ENCODE measurements around the gene MYBPC3.
A peak's percentile ranks its signal among the peaks of the same experiment; 100 is the strongest.

The MYBPC3 gene

GRCh38 chr11:47383071-47383470 is 30.6 kb upstream of the MYBPC3 start:
- no peak for DNase-seq

DNA sequence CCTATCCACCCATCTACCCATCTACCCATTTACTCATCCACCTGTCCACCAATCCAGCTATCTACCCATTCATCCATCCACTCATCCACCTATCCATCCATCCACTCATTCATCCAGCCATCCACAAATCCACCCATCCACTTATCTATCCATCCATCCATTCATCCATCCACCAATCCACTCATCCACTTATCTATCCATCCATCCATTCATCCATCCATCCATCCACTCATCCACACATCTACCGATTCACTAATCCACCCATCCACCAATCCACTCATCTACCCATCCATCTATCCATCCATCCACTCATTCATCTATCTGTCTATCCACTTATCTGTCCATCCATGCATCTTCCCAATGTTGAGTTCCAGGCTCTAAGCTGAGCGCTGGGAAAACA is 27.6 kb upstream of the MYBPC3 start:
- no peak for DNase-seq

DNA sequence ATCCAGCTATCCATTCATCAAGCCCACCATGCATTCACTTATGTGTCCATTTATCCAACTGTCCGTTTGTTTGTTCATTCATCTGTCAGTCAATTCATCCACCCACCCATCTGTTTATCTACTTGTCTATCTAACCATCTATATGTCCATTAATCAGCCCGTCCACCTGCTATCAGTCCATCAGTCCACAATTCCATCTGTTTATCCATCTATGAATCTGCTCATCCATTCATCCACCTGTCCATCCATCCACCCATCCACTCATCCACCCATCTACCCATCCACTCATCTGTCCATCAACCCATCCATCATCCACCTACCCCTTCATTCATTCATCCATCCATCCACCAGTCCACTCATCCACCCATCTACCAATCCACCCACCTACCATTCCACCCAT is 26.8 kb upstream of the MYBPC3 start:
- DNase-seq, result no peak

- no peak for DNase-seq
Measured at GRCh38 chr11:47378836-47379170, 26.3 kb upstream of the MYBPC3 start.

- DNase-seq, result no peak
Measured at GRCh38 chr11:47378010-47378835, 25.7 kb upstream of the MYBPC3 start, which contains the start of gene SPI1. TSS of gene SPI1 (minus strand) at chr11:47378547. CDS start at chr11:47378353, 194 bp downstream.

GRCh38 chr11:47377571-47378009 is 25.1 kb upstream of the MYBPC3 start:
- no peak for DNase-seq

DNA sequence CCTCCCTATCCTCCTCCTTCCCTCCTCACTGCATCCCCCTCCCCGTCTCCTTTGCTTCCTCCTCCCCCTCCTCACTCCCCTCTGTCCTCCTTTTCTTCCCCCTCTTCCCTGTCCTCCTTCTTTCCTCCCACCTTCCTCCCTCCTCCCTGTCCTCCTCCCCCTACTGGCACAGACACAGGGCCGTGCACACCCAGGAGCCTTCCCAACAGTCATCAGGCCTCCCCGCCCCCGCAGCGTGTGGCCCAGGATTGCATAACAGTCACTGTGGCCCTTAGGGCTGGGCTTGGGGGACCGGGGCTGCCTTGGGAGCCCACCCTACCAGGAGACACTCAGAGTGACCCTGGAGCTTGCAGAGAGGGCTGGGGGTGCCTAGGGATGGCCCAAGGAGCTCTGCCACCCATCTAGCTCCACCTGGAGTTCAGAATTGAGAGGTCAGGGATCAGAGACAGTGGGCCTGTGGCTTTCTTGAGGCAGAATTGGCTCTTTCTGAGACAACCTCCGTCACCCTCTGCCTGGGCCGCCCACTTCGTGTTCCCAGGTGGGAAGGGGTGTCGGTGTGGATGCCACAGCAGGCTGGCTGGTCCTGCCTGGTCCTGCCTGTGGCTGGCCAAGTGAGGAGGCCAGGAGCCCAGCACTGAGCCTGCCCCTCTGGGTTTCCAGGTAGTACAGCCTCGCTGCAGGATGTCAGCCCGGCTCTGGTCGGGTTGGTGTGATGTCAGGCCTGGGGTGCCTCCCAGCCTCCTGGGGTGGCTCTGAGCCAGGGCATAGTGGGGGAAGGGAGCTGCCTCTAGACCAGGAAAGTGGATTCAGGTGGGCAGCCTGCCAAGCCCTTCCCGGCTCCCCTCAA is 24.2 kb upstream of the MYBPC3 start:
- DNase-seq, result no peak

GRCh38 chr11:47376107-47376524 is 23.6 kb upstream of the MYBPC3 start:
- DNase-seq, result no peak

GRCh38 chr11:47375546-47376085 is 23.1 kb upstream of the MYBPC3 start:
- no peak for DNase-seq

GRCh38 chr11:47375020-47375419 is 22.5 kb upstream of the MYBPC3 start:
- DNase-seq, result no peak

- DNase-seq, result no peak
Measured at GRCh38 chr11:47374720-47375019, 22.2 kb upstream of the MYBPC3 start.

DNA sequence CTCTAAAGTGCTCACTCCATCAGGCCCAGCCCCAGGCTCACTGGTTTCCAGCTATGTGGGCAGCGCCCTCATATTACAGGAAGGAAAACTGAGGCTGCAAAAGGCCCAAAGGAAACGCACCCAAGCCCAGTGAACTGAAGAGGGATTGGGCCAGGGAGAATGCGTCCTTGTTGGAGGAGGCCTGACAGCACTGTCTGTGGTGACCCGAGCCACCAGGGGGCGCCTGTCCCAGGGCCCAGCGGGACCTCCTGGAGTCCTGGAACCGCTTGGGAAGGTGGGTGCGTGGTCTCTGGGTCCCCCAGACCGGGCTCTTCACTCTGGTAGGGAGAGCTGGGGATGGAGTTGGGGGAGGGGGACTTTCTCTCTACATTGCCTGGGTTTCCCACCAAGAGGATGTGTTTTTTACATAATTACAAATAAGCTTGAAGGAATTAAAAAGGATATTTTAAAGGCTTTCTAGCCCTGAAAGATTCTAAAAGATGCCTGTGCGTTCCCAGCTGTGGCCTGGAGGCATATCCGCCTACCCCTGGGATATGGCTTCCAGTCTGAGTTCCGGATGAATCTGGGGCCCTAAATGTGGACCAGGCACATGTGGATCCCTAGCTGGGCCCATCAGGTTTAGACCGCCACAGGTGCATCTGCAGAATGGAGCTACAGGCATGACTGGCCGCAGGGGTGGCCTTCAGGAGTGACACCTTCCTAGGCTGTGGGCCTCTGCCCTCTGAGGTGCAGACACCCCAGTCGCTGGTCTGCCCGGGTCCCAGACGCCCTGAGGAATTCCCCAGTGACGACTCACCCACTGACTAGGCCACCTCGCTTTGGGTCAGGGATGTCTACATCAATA is 21.6 kb upstream of the MYBPC3 start:
- DNase-seq, result peak; percentile 86

GRCh38 chr11:47372422-47372821 is 19.9 kb upstream of the MYBPC3 start:
- DNase-seq, result no peak

DNA sequence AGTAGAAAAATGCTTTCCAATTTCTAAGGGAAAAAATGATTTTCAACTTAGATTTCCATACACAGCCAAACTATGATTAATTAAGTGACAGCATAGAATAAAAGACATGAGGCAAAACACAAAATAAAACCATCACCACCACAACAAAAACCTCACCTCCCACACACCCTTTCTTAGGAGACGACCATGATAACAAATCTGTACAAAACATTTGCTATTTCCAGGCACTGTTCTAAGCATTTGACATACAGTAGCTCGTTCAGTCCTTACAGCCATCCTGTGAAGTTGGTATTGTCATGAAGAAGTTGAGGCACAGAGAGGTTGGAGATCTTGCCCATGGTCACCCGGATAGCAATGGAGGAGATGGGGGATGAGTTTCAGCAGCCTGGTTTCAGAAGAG is 17.2 kb upstream of the MYBPC3 start:
- no peak for DNase-seq

- DNase-seq, result no peak
Measured at GRCh38 chr11:47366020-47366490, 13.6 kb upstream of the MYBPC3 start.

DNA sequence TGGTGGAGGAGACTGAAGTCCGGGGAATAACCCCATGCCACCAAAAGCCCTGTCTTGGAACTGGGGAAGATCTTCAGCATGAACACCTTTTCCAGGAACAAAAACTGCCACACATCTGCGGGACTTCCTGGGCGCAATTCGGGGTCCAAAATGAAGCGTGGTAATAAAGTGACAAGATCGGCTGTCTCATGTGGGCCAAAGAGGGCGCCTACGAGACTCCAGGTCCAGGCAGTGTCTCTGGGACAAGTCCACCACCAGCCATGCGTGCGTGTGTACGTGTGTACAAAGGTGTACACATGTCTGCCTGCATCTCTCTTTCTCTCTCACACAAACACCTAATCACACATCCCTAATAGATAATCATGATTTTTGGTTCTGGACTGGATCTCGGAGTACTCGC is 8.9 kb upstream of the MYBPC3 start:
- no peak for DNase-seq

- DNase-seq, result no peak
Measured at GRCh38 chr11:47360341-47360740, 7.8 kb upstream of the MYBPC3 start.

DNA sequence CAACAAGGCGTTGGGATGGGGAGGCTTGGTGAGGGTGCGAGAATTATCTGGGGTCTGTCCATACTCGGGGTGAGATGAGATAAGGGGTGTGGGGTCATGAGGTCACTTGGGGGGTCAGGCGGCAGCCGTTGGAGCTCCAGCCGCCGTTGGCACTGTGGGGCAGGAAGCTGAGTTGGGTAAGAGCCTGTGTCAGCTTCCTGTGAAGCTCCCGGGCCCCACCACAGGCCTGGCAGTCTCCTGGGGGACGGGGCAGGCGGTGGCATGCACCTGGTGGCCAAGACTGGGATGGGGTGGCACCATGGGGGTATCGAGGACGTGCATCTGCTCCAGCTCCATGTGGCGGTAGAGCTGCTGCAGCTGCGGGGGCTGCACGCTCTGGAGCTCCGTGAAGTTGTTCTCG is 7.1 kb upstream of the MYBPC3 start:
- no peak for DNase-seq

DNA sequence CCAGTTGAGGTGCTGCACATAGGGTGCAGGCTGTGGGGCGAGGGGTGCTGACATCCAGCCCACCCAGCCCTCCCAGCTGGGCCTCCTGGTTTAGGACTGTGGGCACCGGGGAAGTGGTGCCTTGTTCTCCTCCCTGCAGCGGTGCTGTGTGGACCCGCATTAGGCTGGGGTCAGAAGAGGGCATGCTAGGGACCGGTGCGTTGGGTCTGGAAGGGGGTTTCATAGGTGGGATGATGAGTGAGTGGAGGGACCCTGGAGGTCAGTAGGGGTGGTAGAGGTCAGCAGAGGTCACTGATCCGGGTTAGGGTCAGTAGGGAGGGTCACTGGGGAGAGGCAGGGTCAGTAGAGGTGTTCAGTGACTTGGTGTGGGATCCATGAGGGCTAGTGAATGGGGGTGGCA is 6.7 kb upstream of the MYBPC3 start:
- no peak for DNase-seq

DNA sequence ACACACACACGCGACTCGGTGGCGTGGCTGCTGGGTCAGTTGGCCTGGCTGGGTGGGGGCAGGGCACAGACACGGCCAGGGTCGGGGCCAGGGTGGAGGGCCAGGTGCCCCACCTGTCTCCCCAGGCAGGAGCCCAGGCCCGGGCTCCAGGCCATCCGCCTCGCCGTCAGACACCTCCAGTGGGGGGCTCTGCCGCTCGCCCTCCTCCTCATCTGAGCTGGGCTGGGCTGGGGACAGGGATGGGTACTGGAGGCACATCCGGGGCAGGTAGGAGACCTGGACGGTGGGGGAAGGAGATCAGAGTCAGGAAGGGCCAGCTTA is 6.2 kb upstream of the MYBPC3 start:
- no peak for DNase-seq

DNA sequence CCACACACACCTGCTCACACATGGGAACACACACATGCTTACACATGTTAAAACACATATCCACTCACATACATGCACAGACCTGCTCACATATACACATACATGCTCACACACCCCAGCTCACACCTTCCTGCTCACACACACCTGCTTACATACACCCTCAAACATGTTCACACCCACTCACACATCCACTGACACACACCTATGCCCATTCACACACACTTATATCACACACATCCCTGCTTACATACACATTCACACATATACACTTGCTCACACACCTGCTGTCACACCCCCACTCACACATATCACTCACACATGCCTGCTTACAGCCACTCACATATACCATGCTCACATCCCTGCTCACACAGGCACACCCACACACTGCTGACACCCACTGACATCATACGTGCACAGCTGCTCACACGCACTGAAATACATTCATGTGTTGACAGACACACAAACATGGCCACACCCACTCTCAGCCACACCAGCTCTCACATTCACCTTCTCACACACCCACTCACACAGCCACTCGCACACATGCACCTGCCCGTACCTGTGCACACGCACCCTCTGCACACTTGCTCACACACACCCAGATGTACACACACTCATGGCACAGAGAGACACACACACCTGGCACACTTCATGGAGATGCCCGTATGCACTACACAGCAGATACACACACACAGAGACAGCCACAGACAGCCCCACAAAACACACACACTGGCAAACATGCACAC is 5.7 kb upstream of the MYBPC3 start:
- DNase-seq, result no peak

DNA sequence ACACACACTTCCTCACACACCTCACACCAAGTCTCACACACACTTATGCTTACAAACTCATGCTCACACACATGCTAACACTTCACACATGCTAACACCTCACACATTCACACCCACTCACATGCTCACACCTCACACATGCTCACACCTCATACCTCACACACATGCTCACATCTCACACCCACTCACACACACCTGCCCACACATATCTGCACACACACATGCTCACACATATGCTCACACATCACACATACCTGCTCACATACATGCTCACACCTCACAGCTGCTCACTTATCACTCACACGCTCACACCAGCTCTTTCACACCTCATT is 4.5 kb upstream of the MYBPC3 start:
- no peak for DNase-seq
